Peyer's patch (tissue), 4 donors: ENCODE measurements around the gene SLC6A11. TPM values are rescaled to one million over a fixed set of nuclear protein-coding genes. Genes with fewer than 3 reads are reported as not detected.

Experiments used
- DNase-seq, 3 donors: peaks; one replicate each; pipeline ENCODE4 v3.0.0-alpha.2; 2017 to 2019
- H3K27ac ChIP-seq, 4 donors: fragments of 200-600 bp; sonication (generic); one replicate each; pipeline ENCODE4 v1.5.1; 2016 to 2019
- H3K27me3 ChIP-seq, 2 donors: fragments of 200-600 bp; sonication (generic); one replicate each; pipeline ENCODE4 v1.5.1; 2019
- H3K36me3 ChIP-seq, 3 donors: fragments of 200-600 bp; sonication (generic); one replicate each; pipeline ENCODE4 v1.5.1; 2016 to 2019
- H3K4me1 ChIP-seq, 4 donors: fragments of 200-600 bp; sonication (generic); one replicate each; pipeline ENCODE4 v1.5.1; 2016 to 2019
- H3K4me3 ChIP-seq, 4 donors: fragments of 200-600 bp; sonication (generic); 1 replicate in 3 of 4; 2 replicates in 1 of 4; pipeline ENCODE4 v1.5.1; 2016 to 2019; ENCODE audit warnings: mild to moderate bottlenecking in 1 of 4
- H3K9me3 ChIP-seq, 4 donors: fragments of 200-600 bp; sonication (generic); one replicate each; pipeline ENCODE4 v1.5.1; 2016 to 2019; ENCODE audit warnings: mild to moderate bottlenecking in 1 of 4
- CTCF ChIP-seq, 6 experiments: fragments of 450-650 bp in 4 of 6; fragments of 200-600 bp in 2 of 6; sonication (generic) in 1 of 6; IDR thresholded peaks; one replicate each; pipeline ENCODE4 v1.5.1; 2017 to 2019; ENCODE audit warnings: antibody characterized with exemption in 6 of 6, mild to moderate bottlenecking in 3 of 6, moderate library complexity in 1 of 6
- POLR2A ChIP-seq, 2 donors: fragments of 450-650 bp; IDR thresholded peaks; one replicate each; pipeline ENCODE4 v1.5.1; 2017; ENCODE audit warnings: antibody characterized with exemption in 2 of 2, mild to moderate bottlenecking in 2 of 2, moderate library complexity in 2 of 2
- total RNA-seq, 4 donors: library from RNA; depleted of rRNA; stranded (reverse); fragments of >200 nt; gene quantifications; one replicate each; pipeline ENCODE4 v1.1.0, GENCODE V29; 2016

The SLC6A11 gene
- total RNA-seq, 4 donors from 2014 or later, result not detected

DNA sequence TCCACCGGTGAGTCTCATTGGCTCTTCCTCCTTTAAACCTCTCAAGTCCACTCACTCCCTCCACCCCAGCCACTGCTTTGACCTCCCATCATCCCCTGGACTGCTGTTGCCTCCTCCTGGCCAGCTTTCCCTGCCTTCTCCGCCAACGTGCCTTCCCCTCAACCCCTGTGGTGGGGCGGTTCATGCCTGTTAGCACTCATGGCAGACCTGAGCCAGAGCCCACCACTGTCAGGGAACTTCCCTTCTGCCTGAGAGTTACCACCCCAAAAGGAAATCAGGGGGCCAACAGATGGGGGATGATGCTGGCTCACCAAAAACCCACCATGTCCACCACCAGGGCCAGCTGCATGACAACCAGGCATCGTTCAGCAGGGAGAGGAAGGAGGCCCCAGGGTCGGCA, 132.3 kb downstream of the SLC6A11 start:
- no peak for DNase-seq
- H3K4me3 ChIP-seq, result no peak overlapping the region
- H3K27ac ChIP-seq, result no peak overlapping the region
- H3K36me3 ChIP-seq, result no peaks in the 10 kb centered on the region
- no peaks in the 10 kb centered on the region for H3K27me3 ChIP-seq
- TF ChIP-seq CTCF (IDR thresholded peaks at IDR 0.05) (no peak), POLR2A (IDR thresholded peaks at IDR 0.05) (no peak)
- no peaks in the 10 kb centered on the region for H3K9me3 ChIP-seq
- no peaks in the 10 kb centered on the region for H3K4me1 ChIP-seq

- no peaks in the 10 kb centered on the region for H3K4me1 ChIP-seq
Measured at GRCh38 chr3:10949197-10949596, 133.2 kb downstream of the SLC6A11 start.

DNA sequence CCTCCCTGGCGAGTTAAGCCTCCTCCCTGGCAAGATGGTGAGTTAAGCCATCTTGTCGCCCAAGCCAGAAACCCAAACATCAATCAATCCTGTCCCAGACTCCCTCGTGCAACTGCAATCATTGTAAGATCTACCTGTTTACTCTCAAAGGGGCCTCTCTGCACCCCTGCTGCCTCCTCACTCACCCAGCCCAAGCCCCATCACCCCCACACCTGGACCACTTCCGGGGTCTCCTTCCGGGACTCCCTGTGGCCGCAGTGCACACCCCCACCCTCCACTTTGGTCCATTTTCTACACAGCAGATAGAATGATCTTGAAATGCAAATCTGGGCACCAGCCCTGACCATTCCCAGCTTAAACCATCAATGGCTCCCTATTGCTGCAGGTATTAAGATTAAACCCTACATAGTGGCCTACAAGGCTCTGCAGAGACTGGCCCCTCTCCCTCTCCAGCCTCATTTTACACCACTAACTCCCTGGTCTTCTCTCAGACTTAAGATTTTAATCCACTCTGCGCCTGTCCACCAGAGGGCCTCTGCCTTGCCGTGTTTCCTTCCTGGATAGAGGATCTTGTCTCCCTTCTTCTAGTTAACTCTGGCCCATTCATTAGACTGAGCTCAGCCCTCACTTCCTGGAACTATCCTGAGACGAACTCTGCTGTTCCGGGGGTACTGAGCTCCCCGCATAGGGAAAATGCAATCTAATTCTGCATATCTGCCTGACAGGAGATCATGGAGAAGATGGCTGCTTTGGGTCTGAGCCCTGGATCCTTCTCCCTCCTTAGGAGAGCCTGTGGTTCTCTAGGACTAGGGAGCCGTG, 134.7 kb downstream of the SLC6A11 start:
- H3K9me3 ChIP-seq, result no peaks in the 10 kb centered on the region
- H3K27ac ChIP-seq, result no peak overlapping the region
- H3K4me1 ChIP-seq, result no peaks in the 10 kb centered on the region
- DNase-seq, result no peak
- H3K27me3 ChIP-seq, result no peaks in the 10 kb centered on the region
- TF ChIP-seq CTCF (IDR thresholded peaks at IDR 0.05), result peak in 3 of 6 experiments; percentile 39 to 54 (median 47)
- no peak for TF ChIP-seq POLR2A (IDR thresholded peaks at IDR 0.05)
- no peaks in the 10 kb centered on the region for H3K36me3 ChIP-seq
- H3K4me3 ChIP-seq, result no peak overlapping the region

More at GRCh38 chr3:10949197-10949596, 133.2 kb downstream of the SLC6A11 start:
- no peak overlapping the region for H3K4me3 ChIP-seq
- no peaks in the 10 kb centered on the region for H3K27me3 ChIP-seq
- H3K36me3 ChIP-seq, result no peaks in the 10 kb centered on the region
- no peak for TF ChIP-seq POLR2A (IDR thresholded peaks at IDR 0.05)
- TF ChIP-seq CTCF (IDR thresholded peaks at IDR 0.05), result no peak
- H3K9me3 ChIP-seq, result no peaks in the 10 kb centered on the region
- H3K27ac ChIP-seq, result no peak overlapping the region
- no peak for DNase-seq

GRCh38 chr3:10951295-10951926, 135.4 kb downstream of the SLC6A11 start:
- Histone ChIP-seq H3K9me3 (no peaks in the 10 kb centered on the region), H3K4me3 (no peak overlapping the region), H3K27me3 (no peaks in the 10 kb centered on the region), H3K27ac (no peak overlapping the region), H3K4me1 (no peaks in the 10 kb centered on the region), H3K36me3 (no peaks in the 10 kb centered on the region)
- no peak for DNase-seq
- TF ChIP-seq CTCF (IDR thresholded peaks at IDR 0.05) (no peak), POLR2A (IDR thresholded peaks at IDR 0.05) (no peak)

DNA sequence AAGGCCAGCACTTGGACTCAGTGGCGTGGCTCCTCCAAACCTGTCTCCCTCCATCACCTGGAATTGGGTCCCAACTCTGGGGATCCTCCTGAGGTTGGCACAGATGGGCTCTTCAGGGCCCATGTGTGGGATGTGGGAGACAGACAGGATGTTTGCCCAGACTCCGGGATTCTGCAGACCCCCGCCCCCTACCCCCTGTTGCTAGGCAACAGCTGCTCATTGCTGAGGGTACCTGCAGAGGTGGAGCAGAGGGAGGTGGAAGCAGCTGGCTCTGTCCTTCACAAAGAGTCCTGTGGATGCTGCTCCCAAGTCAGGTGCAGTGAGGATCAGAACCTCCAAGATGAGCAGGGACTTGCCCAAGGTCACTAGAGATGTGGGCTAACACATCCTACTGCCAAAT, 136.5 kb downstream of the SLC6A11 start:
- TF ChIP-seq POLR2A (IDR thresholded peaks at IDR 0.05) (no peak), CTCF (IDR thresholded peaks at IDR 0.05) (no peak)
- no peak overlapping the region for H3K4me3 ChIP-seq
- H3K36me3 ChIP-seq, result no peaks in the 10 kb centered on the region
- H3K27me3 ChIP-seq, result no peaks in the 10 kb centered on the region
- no peak for DNase-seq
- H3K27ac ChIP-seq, result no peak overlapping the region
- no peaks in the 10 kb centered on the region for H3K4me1 ChIP-seq
- H3K9me3 ChIP-seq, result no peaks in the 10 kb centered on the region
